ENCODE results near the gene HAP1.

DNA sequence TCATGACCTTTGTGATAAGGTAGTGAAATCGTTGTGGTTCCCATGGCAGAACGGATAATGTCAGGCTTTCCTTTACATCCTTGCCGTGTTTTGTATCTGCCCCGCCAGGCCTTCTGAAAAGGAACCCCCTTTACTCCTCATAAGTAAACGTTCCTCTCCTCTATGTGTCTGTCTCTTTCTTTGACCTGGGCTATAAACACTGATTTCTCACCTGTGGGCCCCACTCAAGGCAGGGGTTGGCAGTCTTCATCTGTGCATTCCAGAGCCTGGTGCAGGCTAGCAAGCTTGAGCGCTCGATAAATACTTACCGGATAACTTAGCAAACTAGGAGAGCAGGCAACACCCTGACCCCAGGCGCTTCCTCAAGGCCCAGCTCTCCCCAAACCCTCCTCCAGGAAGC lies 7.3 kb upstream of the HAP1 start:
- TF ChIP-seq, protein P1, sequence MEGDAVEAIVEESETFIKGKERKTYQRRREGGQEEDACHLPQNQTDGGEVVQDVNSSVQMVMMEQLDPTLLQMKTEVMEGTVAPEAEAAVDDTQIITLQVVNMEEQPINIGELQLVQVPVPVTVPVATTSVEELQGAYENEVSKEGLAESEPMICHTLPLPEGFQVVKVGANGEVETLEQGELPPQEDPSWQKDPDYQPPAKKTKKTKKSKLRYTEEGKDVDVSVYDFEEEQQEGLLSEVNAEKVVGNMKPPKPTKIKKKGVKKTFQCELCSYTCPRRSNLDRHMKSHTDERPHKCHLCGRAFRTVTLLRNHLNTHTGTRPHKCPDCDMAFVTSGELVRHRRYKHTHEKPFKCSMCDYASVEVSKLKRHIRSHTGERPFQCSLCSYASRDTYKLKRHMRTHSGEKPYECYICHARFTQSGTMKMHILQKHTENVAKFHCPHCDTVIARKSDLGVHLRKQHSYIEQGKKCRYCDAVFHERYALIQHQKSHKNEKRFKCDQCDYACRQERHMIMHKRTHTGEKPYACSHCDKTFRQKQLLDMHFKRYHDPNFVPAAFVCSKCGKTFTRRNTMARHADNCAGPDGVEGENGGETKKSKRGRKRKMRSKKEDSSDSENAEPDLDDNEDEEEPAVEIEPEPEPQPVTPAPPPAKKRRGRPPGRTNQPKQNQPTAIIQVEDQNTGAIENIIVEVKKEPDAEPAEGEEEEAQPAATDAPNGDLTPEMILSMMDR (IDR thresholded peaks at IDR 0.05), result no peak
- TF ChIP-seq POLR2A (IDR thresholded peaks at IDR 0.05), result no peak
